ENCODE results near the gene TSPEAR. TPM values are rescaled to one million over a fixed set of nuclear protein-coding genes. Genes with fewer than 3 reads are reported as not detected.
A peak's percentile ranks its signal among the peaks of the same experiment; 100 is the strongest.

Gene TSPEAR
- total RNA-seq, 2 experiments from 2014 or later: not detected

DNA sequence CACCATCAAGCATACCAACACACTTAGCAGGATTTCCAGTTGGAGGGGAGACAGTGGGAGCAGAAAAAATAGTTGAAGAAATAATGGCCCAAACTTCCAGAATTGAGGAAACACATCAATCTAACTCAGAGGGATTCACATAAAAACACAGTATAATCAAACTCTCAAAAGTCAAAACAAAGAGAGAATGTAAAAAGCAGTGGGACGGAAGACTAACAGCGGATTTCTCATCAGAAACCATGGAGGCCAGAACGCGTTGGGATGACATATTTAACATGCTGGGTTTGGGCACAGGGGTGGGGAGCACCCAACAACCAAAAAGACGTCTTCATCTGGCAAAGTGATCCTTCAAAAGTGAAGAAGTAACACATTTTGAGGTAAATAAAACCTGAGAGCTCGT, 91.5 kb downstream of the TSPEAR start:
- ATAC-seq (ENCODE audit: poor library complexity): no peak
- peaks cover 53% of the 10 kb centered on the region for H3K36me3 Mint-ChIP-seq (ENCODE audit: low read depth)
- H3K27ac ChIP-seq (ENCODE audit: low read depth in 1 of 2, low read length in 2 of 2): peak overlapping the region; percentile 44 to 74
- peak overlapping the region; percentile 88 for H3K27ac Mint-ChIP-seq
- DNase-seq: no peak
- peaks cover 42% of the 10 kb centered on the region for H3K4me1 ChIP-seq (ENCODE audit: insufficient read depth, low read length)
- peak overlapping the region; percentile 62 for H3K4me3 Mint-ChIP-seq
- H3K27me3 ChIP-seq (ENCODE audit: control insufficient read depth in 1 of 2, insufficient read depth in 2 of 2, low read length in 2 of 2): no peaks in the 10 kb centered on the region
- H3K36me3 ChIP-seq (ENCODE audit: insufficient read depth, low read length): no peaks in the 10 kb centered on the region
- intact Hi-C loops (cut with DNase I, micrococcal nuclease): loop anchor here (2.0 to 10.0 kb wide), 5 partner anchors 32 to 102 kb away; partner anchors contain the start of genes KRTAP10-1 (in 1 of the 2), KRTAP12-3 (in 1 of the 2) and KRTAP12-4 (in 1 of the 2)
- peaks cover 12 to 26% of the 10 kb centered on the region in 2 experiments for H3K9me3 ChIP-seq (ENCODE audit: control insufficient read depth in 1 of 2, insufficient read depth in 1 of 2, low read length in 2 of 2)
- TF ChIP-seq CTCF (IDR thresholded peaks at IDR 0.05): no peak
- H3K4me1 Mint-ChIP-seq (ENCODE audit: low read depth): peaks cover 48% of the 10 kb centered on the region
- no peaks in the 10 kb centered on the region for H3K27me3 Mint-ChIP-seq
- peaks cover 28% of the 10 kb centered on the region for H3K9me3 Mint-ChIP-seq
- no peak overlapping the region for H3K4me3 ChIP-seq (ENCODE audit: low read length)
- CTCF ChIA-PET: no interaction called here
- POLR2A ChIA-PET: interaction anchor here (1.3 to 2.4 kb wide), 5 partner anchors 11 to 198 kb away, joined by 4 to 40 read pairs (median 5); partner anchors contain the start of genes KRTAP12-3 and SUMO3

DNA sequence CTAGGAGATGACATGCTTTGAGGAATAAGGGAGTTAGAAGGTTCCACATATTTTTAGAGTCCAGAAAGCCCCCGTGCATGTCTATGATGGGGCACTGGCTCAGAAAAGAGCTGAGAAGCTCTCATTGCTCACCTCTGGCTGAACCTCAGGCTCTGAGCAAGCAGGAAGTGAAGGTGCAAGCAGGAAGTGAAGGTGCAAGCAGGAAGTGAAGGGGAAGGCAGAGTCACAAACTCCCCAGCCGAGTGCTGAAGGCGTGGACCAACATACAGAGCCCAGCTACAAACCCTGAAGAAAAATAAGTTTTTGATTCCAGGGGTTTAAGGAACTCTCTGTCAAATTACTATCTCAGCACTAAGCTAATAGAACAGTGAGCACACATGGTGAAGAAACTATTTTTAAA, 92.5 kb downstream of the TSPEAR start:
- intact Hi-C loops (cut with DNase I, micrococcal nuclease): loop anchor here (2.0 to 10.0 kb wide), 5 partner anchors 33 to 103 kb away; partner anchors contain the start of genes KRTAP10-1 (in 1 of the 2), KRTAP12-3 (in 1 of the 2) and KRTAP12-4 (in 1 of the 2)
- TF ChIP-seq CTCF (IDR thresholded peaks at IDR 0.05): no peak
- H3K36me3 Mint-ChIP-seq (ENCODE audit: low read depth): peaks cover 50% of the 10 kb centered on the region
- Histone ChIP-seq H3K4me1 (ENCODE audit: insufficient read depth, low read length) (peaks cover 42% of the 10 kb centered on the region), H3K9me3 (ENCODE audit: control insufficient read depth in 1 of 2, insufficient read depth in 1 of 2, low read length in 2 of 2) (peaks cover 12 to 16% of the 10 kb centered on the region in 2 experiments), H3K4me3 (ENCODE audit: low read length) (no peak overlapping the region), H3K27ac (ENCODE audit: low read depth in 1 of 2, low read length in 2 of 2) (peak overlapping the region; percentile 44 to 74), H3K27me3 (ENCODE audit: control insufficient read depth in 1 of 2, insufficient read depth in 2 of 2, low read length in 2 of 2) (no peaks in the 10 kb centered on the region), H3K36me3 (ENCODE audit: insufficient read depth, low read length) (no peaks in the 10 kb centered on the region)
- H3K9me3 Mint-ChIP-seq: peaks cover 27% of the 10 kb centered on the region
- peak overlapping the region; percentile 88 for H3K27ac Mint-ChIP-seq
- ChIA-PET CTCF (no interaction called here), POLR2A (interaction anchor here (0.9 to 2.4 kb wide), 10 partner anchors 9 to 255 kb away, joined by 3 to 40 read pairs (median 5); partner anchors contain the start of genes KRTAP12-3 and SUMO3)
- peak overlapping the region; percentile 26 for H3K4me3 Mint-ChIP-seq
- peaks cover 52% of the 10 kb centered on the region for H3K4me1 Mint-ChIP-seq (ENCODE audit: low read depth)
- DNase-seq (peak; percentile 44 to 89 (median 60)), ATAC-seq (ENCODE audit: poor library complexity) (peak; percentile 98)
- H3K27me3 Mint-ChIP-seq: no peaks in the 10 kb centered on the region

GRCh38 chr21:44618504-44618903, 92.9 kb downstream of the TSPEAR start:
- POLR2A ChIA-PET: interaction anchor here (0.9 to 2.4 kb wide), 10 partner anchors 10 to 256 kb away, joined by 3 to 40 read pairs (median 5); partner anchors contain the start of genes KRTAP12-3 and SUMO3
- H3K4me3 ChIP-seq (ENCODE audit: low read length): no peak overlapping the region
- H3K27ac Mint-ChIP-seq: peak overlapping the region; percentile 88
- intact Hi-C loops (cut with DNase I, micrococcal nuclease): loop anchor here (2.0 to 10.0 kb wide), 5 partner anchors 34 to 104 kb away; partner anchors contain the start of genes KRTAP10-1 (in 1 of the 2), KRTAP12-3 (in 1 of the 2) and KRTAP12-4 (in 1 of the 2)
- peaks cover 12 to 13% of the 10 kb centered on the region in 2 experiments for H3K9me3 ChIP-seq (ENCODE audit: control insufficient read depth in 1 of 2, insufficient read depth in 1 of 2, low read length in 2 of 2)
- H3K4me1 ChIP-seq (ENCODE audit: insufficient read depth, low read length): peaks cover 42% of the 10 kb centered on the region
- TF ChIP-seq CTCF (IDR thresholded peaks at IDR 0.05): no peak
- H3K9me3 Mint-ChIP-seq: peaks cover 24% of the 10 kb centered on the region
- H3K27me3 Mint-ChIP-seq: no peaks in the 10 kb centered on the region
- peaks cover 52% of the 10 kb centered on the region for H3K4me1 Mint-ChIP-seq (ENCODE audit: low read depth)
- peak overlapping the region; percentile 44 to 74 for H3K27ac ChIP-seq (ENCODE audit: low read depth in 1 of 2, low read length in 2 of 2)
- ATAC-seq (ENCODE audit: poor library complexity): peak; percentile 55
- peak overlapping the region; percentile 31 for H3K4me3 Mint-ChIP-seq
- H3K36me3 Mint-ChIP-seq (ENCODE audit: low read depth): peaks cover 46% of the 10 kb centered on the region
- CTCF ChIA-PET: no interaction called here
- H3K36me3 ChIP-seq (ENCODE audit: insufficient read depth, low read length): no peaks in the 10 kb centered on the region
- DNase-seq: peak in 4 of 14 experiments; percentile 23 to 55 (median 34)
- no peaks in the 10 kb centered on the region for H3K27me3 ChIP-seq (ENCODE audit: control insufficient read depth in 1 of 2, insufficient read depth in 2 of 2, low read length in 2 of 2)
